Upper lobe of left lung (tissue), 6 donors: ENCODE results near the gene PDE7B. TPM values are rescaled to one million over a fixed set of nuclear protein-coding genes. Genes with fewer than 3 reads are reported as not detected.

Source experiments
- ATAC-seq, 2 donors: fragments of 200-7000 bp; cut with Tn5 transposase; one replicate each; pipeline ENCODE4 v1.9.1; 2022; ENCODE audit warnings: mild to moderate bottlenecking in 2 of 2, moderate library complexity in 2 of 2; ENCODE audit not compliant: low FRiP score in 2 of 2
- DNase-seq, 2 donors: peaks; one replicate each; pipeline ENCODE4 v3.0.0-alpha.2; 2019 to 2020
- H3K27ac ChIP-seq, 4 donors: fragments of 200-600 bp; sonication (generic); one replicate each; pipeline ENCODE4 v1.5.1; 2016 to 2019
- H3K27me3 ChIP-seq, 4 donors: fragments of 200-600 bp; sonication (generic); one replicate each; pipeline ENCODE4 v1.5.1; 2017 to 2019
- H3K36me3 ChIP-seq, 4 donors: fragments of 200-600 bp; sonication (generic); one replicate each; pipeline ENCODE4 v1.5.1; 2016 to 2019
- H3K4me1 ChIP-seq, 4 donors: fragments of 200-600 bp; sonication (generic); one replicate each; pipeline ENCODE4 v1.5.1; 2018 to 2019
- H3K4me3 ChIP-seq, 4 donors: fragments of 200-600 bp; sonication (generic); one replicate each; pipeline ENCODE4 v1.5.1; 2017 to 2019; ENCODE audit warnings: mild to moderate bottlenecking in 2 of 4, moderate library complexity in 1 of 4
- H3K9me3 ChIP-seq, 4 donors: fragments of 200-600 bp; sonication (generic); one replicate each; pipeline ENCODE4 v1.5.1; 2018 to 2019
- EP300 ChIP-seq, 4 donors: sonication (generic); formaldehyde crosslinking; IDR thresholded peaks; one replicate each; pipeline ENCODE4 v1.5.1; 2017; ENCODE audit warnings: antibody characterized with exemption in 4 of 4, control low read depth in 2 of 4
- POLR2A ChIP-seq, 4 donors: fragments of 450-650 bp; IDR thresholded peaks; one replicate each; pipeline ENCODE4 v1.5.1; 2016 to 2017; ENCODE audit warnings: antibody characterized with exemption in 4 of 4, mild to moderate bottlenecking in 2 of 4
- POLR2AphosphoS5 ChIP-seq, 2 donors: sonication (generic); formaldehyde crosslinking; IDR thresholded peaks; one replicate each; pipeline ENCODE4 v1.5.1; 2017; ENCODE audit warnings: antibody characterized with exemption in 2 of 2
- WGBS, 2 donors: methylation state at CpG; one replicate each; pipeline ENCODE4 v1.1.5; 2017 to 2018; 5-methylcytosine and 5-hydroxymethylcytosine counted together
- total RNA-seq, 6 donors: library from RNA; depleted of rRNA in 4 of 6; stranded (reverse); fragments of >200 nt in 4 of 6; gene quantifications; one replicate each; pipeline versions ENCODE4 v1.1.0 to v1.2.1, GENCODE V29; 2016 to 2021
- TF ChIP-seq, protein P1 (sequence below), 6 experiments: fragments of 450-650 bp in 4 of 6; fragments of 200-600 bp in 2 of 6; sonication (generic) in 2 of 6; IDR thresholded peaks; one replicate each; pipeline ENCODE4 v1.5.1; 2016 to 2019; ENCODE audit warnings: antibody characterized with exemption in 6 of 6
- donor health status: DM: no; HTN: no; CAD: no; lungs with moderate emphysema.
- donor health status: DM: no; HTN: yes; CAD: no; lungs with severe emphysema.

The PDE7B gene
- total RNA-seq, 6 donors from 2014 or later: 1.0 to 4.4 (median 2.6) TPM

- H3K9me3 ChIP-seq: no peaks in the 10 kb centered on the region
- DNase-seq (no peak), ATAC-seq (no peak)
- H3K36me3 ChIP-seq: no peaks in the 10 kb centered on the region
- H3K27me3 ChIP-seq: no peaks in the 10 kb centered on the region
- no peak overlapping the region for H3K4me3 ChIP-seq
- no peak for TF ChIP-seq POLR2A (IDR thresholded peaks at IDR 0.05)
- no peak for TF ChIP-seq EP300 (IDR thresholded peaks at IDR 0.05)
- no peak for TF ChIP-seq POLR2AphosphoS5 (IDR thresholded peaks at IDR 0.05)
- TF ChIP-seq, protein P1, sequence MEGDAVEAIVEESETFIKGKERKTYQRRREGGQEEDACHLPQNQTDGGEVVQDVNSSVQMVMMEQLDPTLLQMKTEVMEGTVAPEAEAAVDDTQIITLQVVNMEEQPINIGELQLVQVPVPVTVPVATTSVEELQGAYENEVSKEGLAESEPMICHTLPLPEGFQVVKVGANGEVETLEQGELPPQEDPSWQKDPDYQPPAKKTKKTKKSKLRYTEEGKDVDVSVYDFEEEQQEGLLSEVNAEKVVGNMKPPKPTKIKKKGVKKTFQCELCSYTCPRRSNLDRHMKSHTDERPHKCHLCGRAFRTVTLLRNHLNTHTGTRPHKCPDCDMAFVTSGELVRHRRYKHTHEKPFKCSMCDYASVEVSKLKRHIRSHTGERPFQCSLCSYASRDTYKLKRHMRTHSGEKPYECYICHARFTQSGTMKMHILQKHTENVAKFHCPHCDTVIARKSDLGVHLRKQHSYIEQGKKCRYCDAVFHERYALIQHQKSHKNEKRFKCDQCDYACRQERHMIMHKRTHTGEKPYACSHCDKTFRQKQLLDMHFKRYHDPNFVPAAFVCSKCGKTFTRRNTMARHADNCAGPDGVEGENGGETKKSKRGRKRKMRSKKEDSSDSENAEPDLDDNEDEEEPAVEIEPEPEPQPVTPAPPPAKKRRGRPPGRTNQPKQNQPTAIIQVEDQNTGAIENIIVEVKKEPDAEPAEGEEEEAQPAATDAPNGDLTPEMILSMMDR (IDR thresholded peaks at IDR 0.05): no peak
- H3K27ac ChIP-seq: no peak overlapping the region
- no peaks in the 10 kb centered on the region for H3K4me1 ChIP-seq
- WGBS, 2 donors: 86 to 98% methylated on average over 8 of the region's 8 CpGs
Measured at GRCh38 chr6:136086686-136087085, 235.2 kb downstream of the PDE7B start.

DNA sequence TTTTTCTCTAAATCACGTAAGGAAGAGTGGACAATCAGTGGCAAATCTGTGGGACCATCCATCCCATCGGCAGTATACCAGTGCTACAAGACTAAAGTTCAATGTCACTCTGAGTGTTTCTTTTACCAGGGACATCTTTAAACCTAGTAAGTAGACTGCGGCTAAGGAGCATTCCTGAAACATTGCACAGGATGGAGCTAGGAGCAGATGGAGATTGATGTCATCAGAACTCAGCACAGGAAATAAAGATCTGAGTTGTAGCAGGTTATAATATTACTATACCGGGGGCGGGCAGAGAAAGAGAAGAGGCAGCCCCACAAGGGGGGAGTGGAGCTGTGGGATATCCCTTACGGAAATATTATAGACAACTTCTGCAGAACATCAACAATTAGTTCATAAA, 236.5 kb downstream of the PDE7B start:
- H3K9me3 ChIP-seq: no peaks in the 10 kb centered on the region
- H3K27me3 ChIP-seq: no peaks in the 10 kb centered on the region
- no peak overlapping the region for H3K4me3 ChIP-seq
- DNase-seq (no peak), ATAC-seq (no peak)
- no peaks in the 10 kb centered on the region for H3K4me1 ChIP-seq
- no peaks in the 10 kb centered on the region for H3K36me3 ChIP-seq
- TF ChIP-seq EP300 (IDR thresholded peaks at IDR 0.05) (no peak), POLR2A (IDR thresholded peaks at IDR 0.05) (no peak), POLR2AphosphoS5 (IDR thresholded peaks at IDR 0.05) (no peak)
- TF ChIP-seq, protein P1 (IDR thresholded peaks at IDR 0.05): no peak
- H3K27ac ChIP-seq: no peak overlapping the region
- 86 to 88% methylated on average over 6 of the region's 6 CpGs for WGBS, 2 donors

DNA sequence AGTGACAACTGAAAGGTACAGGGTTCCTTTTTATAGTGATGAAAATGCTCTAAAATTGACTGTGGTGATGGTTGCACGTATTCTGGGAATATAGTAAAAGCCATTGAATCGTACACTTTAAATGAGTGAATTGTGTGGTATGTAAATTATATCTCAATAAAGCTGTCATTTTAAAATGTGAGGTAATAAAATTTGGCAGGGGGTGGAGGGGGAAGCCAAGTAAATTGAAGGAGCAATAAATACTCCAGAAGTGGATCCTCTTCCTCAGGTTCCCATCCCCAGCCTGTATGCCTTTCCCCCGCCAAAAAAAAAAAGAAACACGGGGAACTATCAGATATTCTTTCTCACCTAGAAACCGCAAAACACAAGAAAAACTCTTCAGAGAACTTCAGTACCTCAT, 237.2 kb downstream of the PDE7B start:
- DNase-seq: no peak
- no peak for ATAC-seq
- H3K27ac ChIP-seq: no peak overlapping the region
- 91 to 95% methylated on average over 5 of the region's 5 CpGs for WGBS, 2 donors
- no peak overlapping the region for H3K4me3 ChIP-seq
- no peaks in the 10 kb centered on the region for H3K9me3 ChIP-seq
- TF ChIP-seq, protein P1 (IDR thresholded peaks at IDR 0.05): no peak
- no peak for TF ChIP-seq EP300 (IDR thresholded peaks at IDR 0.05)
- no peak for TF ChIP-seq POLR2A (IDR thresholded peaks at IDR 0.05)
- TF ChIP-seq POLR2AphosphoS5 (IDR thresholded peaks at IDR 0.05): no peak
- H3K27me3 ChIP-seq: no peaks in the 10 kb centered on the region
- no peaks in the 10 kb centered on the region for H3K36me3 ChIP-seq
- H3K4me1 ChIP-seq: no peaks in the 10 kb centered on the region

GRCh38 chr6:136089876-136090275, 238.4 kb downstream of the PDE7B start:
- TF ChIP-seq POLR2AphosphoS5 (IDR thresholded peaks at IDR 0.05): no peak
- TF ChIP-seq POLR2A (IDR thresholded peaks at IDR 0.05): no peak
- no peak for TF ChIP-seq EP300 (IDR thresholded peaks at IDR 0.05)
- TF ChIP-seq, protein P1 (IDR thresholded peaks at IDR 0.05): no peak
- 89 to 90% methylated on average over 6 of the region's 6 CpGs for WGBS, 2 donors
- H3K9me3 ChIP-seq: no peaks in the 10 kb centered on the region
- no peaks in the 10 kb centered on the region for H3K27me3 ChIP-seq
- H3K4me1 ChIP-seq: no peaks in the 10 kb centered on the region
- H3K36me3 ChIP-seq: no peaks in the 10 kb centered on the region
- H3K27ac ChIP-seq: no peak overlapping the region
- no peak for ATAC-seq
- H3K4me3 ChIP-seq: no peak overlapping the region
- no peak for DNase-seq

DNA sequence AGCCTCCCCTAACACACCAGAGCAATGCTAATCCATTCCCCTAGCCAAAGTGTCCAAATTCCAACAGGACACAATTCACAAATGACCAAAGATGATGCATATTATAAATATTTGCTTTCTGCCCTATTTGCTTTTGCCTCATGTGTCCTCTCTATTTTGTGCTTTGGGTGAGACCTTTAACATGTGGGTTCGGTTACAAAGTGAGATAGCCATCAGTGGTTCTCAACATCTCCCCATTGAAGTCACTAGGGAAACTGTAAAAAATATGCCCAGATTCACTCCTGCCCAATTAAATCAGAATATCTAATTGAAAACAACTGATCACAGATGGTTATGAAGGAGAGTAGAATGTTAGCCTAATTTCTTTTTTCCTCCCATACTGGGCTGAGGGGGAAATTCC, 239.4 kb downstream of the PDE7B start:
- 81 to 91% methylated on average over 1 of the region's 1 CpG for WGBS, 2 donors
- ATAC-seq (no peak), DNase-seq (no peak)
- no peaks in the 10 kb centered on the region for H3K9me3 ChIP-seq
- peaks cover 0 to 7% (median 0%) of the 10 kb centered on the region in 4 donors for H3K4me1 ChIP-seq
- H3K27ac ChIP-seq: no peak overlapping the region
- no peaks in the 10 kb centered on the region for H3K36me3 ChIP-seq
- no peak overlapping the region for H3K4me3 ChIP-seq
- no peak for TF ChIP-seq POLR2AphosphoS5 (IDR thresholded peaks at IDR 0.05)
- no peak for TF ChIP-seq EP300 (IDR thresholded peaks at IDR 0.05)
- TF ChIP-seq, protein P1 (IDR thresholded peaks at IDR 0.05): no peak
- TF ChIP-seq POLR2A (IDR thresholded peaks at IDR 0.05): no peak
- H3K27me3 ChIP-seq: no peaks in the 10 kb centered on the region
